ENCODE results near the gene EXO1.
A peak's percentile ranks its signal among the peaks of the same experiment; 100 is the strongest.

Gene EXO1

DNA sequence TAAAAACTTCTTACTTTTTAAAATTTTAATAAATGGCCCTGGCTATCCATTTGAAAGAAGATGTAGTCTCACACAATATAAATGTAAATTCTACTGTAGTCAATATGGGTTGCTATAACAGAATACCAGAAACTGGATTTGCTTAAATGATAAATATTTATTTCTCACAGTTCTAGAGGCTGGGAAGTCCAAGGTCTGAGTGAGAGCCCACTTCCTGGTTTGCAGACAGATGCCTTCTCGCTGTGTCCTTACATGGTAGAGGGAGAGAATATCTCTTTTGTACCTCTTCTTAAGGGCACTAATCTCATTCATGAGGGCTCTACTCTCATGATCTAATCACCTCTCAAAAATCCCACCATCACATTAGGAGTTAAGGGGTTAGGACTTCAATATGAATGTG, 35.2 kb downstream of the EXO1 start:
- no peak overlapping the region for H3K4me3 Mint-ChIP-seq
- no peak overlapping the region for H3K27ac Mint-ChIP-seq
- no peaks in the 10 kb centered on the region for H3K36me3 Mint-ChIP-seq (ENCODE audit: low read depth)
- intact Hi-C loops (cut with micrococcal nuclease), result no loop called here
- H3K4me1 Mint-ChIP-seq (ENCODE audit: low read depth), result no peaks in the 10 kb centered on the region
- H3K9me3 Mint-ChIP-seq, result no peaks in the 10 kb centered on the region
- H3K27me3 Mint-ChIP-seq, result no peaks in the 10 kb centered on the region

DNA sequence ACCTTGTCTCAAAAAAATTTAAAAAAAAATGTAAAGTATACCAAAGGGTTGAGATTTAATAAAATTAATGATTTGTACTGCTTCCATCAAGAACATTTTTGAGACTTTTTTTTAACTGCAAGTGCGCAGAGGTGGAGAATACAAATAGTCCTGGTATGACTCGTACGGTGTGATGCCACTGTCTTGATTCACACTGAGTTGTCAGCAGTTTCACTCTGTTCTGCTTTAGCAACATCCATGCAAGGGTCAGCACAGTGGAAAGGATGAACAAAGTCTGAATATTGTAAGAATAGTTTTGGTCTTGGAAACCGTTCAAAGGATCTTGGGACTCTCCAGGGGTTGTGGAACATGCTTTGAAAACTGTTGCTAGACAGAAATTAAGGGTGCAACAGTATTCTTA, 40.2 kb downstream of the EXO1 start:
- no peak overlapping the region for H3K4me3 Mint-ChIP-seq
- intact Hi-C loops (cut with micrococcal nuclease), result no loop called here
- no peaks in the 10 kb centered on the region for H3K36me3 Mint-ChIP-seq (ENCODE audit: low read depth)
- peaks cover 10% of the 10 kb centered on the region for H3K4me1 Mint-ChIP-seq (ENCODE audit: low read depth)
- no peaks in the 10 kb centered on the region for H3K27me3 Mint-ChIP-seq
- no peaks in the 10 kb centered on the region for H3K9me3 Mint-ChIP-seq
- no peak overlapping the region for H3K27ac Mint-ChIP-seq

DNA sequence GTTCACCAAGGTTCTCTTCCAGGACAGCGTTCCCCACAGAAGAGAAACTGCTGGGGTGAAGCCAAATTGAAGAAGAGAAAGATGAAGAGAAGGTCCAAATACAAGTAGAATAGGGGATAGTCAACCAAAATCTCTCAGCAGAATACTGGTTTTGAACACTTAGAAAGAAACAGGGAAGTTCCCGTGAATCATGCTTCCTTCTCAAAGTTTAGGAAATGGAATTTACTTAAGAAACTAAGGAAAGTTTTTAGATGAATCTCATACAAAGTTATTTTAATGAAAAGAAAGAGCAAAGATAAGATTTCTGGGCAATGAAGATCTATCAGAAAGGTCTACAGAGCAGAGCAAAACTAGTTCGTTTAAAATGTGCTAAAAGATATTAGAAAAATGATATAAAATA, 43.3 kb downstream of the EXO1 start:
- Mint-ChIP-seq H3K27ac (no peak overlapping the region), H3K27me3 (no peaks in the 10 kb centered on the region), H3K4me3 (no peak overlapping the region), H3K36me3 (ENCODE audit: low read depth) (no peaks in the 10 kb centered on the region), H3K4me1 (ENCODE audit: low read depth) (peaks cover 10% of the 10 kb centered on the region), H3K9me3 (no peaks in the 10 kb centered on the region)
- intact Hi-C loops (cut with micrococcal nuclease), result no loop called here

DNA sequence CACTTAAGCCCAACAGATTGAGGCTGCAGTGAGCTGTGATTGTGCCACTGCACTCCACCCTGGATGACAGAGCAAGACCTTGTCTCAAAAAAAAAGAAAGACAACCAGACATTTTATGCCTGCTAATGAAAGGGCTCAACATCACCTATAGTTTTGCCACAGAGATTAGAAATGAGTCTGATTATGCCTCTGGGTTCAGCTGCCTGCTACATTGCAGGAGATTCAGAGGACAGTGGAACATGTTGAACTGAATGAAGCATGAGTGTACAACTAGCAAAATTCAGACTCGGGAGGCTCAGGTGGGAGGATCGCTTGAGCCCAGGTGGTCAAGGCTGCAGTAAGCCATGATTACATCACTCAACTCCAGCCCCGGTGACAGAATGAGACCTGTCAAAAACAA, 46.0 kb downstream of the EXO1 start:
- H3K27ac Mint-ChIP-seq, result no peak overlapping the region

DNA sequence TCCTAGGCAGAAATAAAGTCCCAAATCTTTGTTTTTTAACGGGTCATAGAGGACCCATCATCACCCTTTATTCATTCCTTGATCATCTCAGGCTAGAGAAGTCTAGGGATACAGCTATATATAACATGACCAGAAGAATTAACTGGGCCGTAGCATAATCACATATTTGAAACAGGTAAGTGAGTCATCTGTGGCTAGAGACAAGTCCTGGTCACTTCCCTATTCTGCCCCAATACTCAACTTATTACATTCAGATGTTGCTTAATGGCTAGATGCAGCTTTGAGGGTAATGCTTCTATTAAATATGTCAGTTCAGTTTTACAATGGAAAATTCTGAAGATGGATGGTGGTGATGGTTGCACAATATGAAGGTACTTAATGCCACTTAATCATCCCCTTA, 47.0 kb downstream of the EXO1 start:
- Mint-ChIP-seq H3K36me3 (ENCODE audit: low read depth) (no peaks in the 10 kb centered on the region), H3K9me3 (no peaks in the 10 kb centered on the region), H3K4me3 (no peak overlapping the region), H3K27ac (no peak overlapping the region), H3K27me3 (no peaks in the 10 kb centered on the region), H3K4me1 (ENCODE audit: low read depth) (peaks cover 24% of the 10 kb centered on the region)
- intact Hi-C loops (cut with micrococcal nuclease), result no loop called here

More for the DNA sequence above, 46.0 kb downstream of the EXO1 start:
- no peaks in the 10 kb centered on the region for H3K9me3 Mint-ChIP-seq
- H3K36me3 Mint-ChIP-seq (ENCODE audit: low read depth), result no peaks in the 10 kb centered on the region
- peaks cover 22% of the 10 kb centered on the region for H3K4me1 Mint-ChIP-seq (ENCODE audit: low read depth)
- H3K4me3 Mint-ChIP-seq, result no peak overlapping the region
- intact Hi-C loops (cut with micrococcal nuclease), result no loop called here
- no peaks in the 10 kb centered on the region for H3K27me3 Mint-ChIP-seq

DNA sequence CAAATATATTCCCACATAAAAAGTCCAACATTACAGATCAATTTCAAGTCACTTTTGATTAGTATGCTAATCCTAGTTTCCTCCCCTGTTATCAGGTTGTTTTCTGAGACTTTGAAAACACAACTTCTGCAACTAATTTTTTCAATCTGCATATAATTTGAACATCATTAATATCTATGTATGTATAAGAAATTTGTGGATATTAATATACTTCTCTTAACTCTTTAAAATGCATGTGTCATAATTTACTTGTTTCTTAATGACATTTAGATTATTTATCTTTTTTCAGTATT, 48.6 kb downstream of the EXO1 start:
- Mint-ChIP-seq H3K27me3 (no peaks in the 10 kb centered on the region), H3K4me3 (no peak overlapping the region), H3K27ac (no peak overlapping the region), H3K36me3 (ENCODE audit: low read depth) (no peaks in the 10 kb centered on the region), H3K9me3 (no peaks in the 10 kb centered on the region), H3K4me1 (ENCODE audit: low read depth) (peaks cover 14% of the 10 kb centered on the region)
- intact Hi-C loops (cut with micrococcal nuclease), result loop anchor here (1.0 kb wide), 2 partner anchors 90 to 121 kb away; no protein-coding TSS in a partner anchor

DNA sequence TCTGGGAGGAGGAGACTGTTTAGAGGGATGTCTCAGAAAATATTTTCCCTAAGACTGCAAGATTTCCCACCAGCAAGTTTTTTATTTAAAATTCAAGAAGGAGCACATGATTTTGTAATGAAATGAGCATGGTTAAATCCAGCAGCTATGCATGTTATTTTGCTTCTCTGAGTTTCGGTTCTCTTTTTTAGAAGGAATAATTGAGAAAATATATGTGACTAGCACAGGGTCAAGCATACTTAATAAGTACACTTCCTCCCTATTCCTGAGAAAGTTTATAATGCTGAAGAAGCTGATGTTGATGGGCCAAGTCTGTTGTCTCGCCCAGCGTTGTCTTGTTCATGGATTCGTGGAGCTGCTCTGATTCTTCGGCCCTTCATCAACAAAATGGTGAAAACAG, 51.2 kb downstream of the EXO1 start:
- H3K27ac Mint-ChIP-seq, result peak overlapping the region; percentile 82
- peak overlapping the region; percentile 24 for H3K4me3 Mint-ChIP-seq
- intact Hi-C loops (cut with micrococcal nuclease), result no loop called here
- no peaks in the 10 kb centered on the region for H3K9me3 Mint-ChIP-seq
- H3K4me1 Mint-ChIP-seq (ENCODE audit: low read depth), result peaks cover 22% of the 10 kb centered on the region
- no peaks in the 10 kb centered on the region for H3K36me3 Mint-ChIP-seq (ENCODE audit: low read depth)
- H3K27me3 Mint-ChIP-seq, result no peaks in the 10 kb centered on the region

DNA sequence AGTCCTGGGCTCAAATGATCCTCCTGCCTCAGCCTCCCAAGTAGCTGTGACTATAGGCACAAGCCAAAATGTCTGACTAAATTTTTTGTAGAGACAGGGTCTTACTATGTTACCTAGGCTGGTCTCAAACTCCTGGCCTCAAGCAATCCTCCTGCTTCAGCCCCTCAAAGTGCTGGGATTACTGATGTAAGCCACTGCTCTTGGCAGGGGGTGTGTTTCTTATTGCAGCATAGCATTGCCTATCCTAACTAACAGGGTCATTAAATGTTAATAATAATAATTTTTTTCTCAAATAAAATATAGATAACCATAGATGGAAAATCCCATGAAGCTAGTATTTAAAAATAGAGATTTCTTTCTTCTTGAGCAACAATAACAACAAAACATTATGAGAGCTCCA, 52.4 kb downstream of the EXO1 start:
- no peaks in the 10 kb centered on the region for H3K27me3 Mint-ChIP-seq
- intact Hi-C loops (cut with micrococcal nuclease), result no loop called here
- H3K27ac Mint-ChIP-seq, result no peak overlapping the region
- no peaks in the 10 kb centered on the region for H3K9me3 Mint-ChIP-seq
- H3K4me1 Mint-ChIP-seq (ENCODE audit: low read depth), result peaks cover 22% of the 10 kb centered on the region
- H3K4me3 Mint-ChIP-seq, result no peak overlapping the region
- H3K36me3 Mint-ChIP-seq (ENCODE audit: low read depth), result no peaks in the 10 kb centered on the region

DNA sequence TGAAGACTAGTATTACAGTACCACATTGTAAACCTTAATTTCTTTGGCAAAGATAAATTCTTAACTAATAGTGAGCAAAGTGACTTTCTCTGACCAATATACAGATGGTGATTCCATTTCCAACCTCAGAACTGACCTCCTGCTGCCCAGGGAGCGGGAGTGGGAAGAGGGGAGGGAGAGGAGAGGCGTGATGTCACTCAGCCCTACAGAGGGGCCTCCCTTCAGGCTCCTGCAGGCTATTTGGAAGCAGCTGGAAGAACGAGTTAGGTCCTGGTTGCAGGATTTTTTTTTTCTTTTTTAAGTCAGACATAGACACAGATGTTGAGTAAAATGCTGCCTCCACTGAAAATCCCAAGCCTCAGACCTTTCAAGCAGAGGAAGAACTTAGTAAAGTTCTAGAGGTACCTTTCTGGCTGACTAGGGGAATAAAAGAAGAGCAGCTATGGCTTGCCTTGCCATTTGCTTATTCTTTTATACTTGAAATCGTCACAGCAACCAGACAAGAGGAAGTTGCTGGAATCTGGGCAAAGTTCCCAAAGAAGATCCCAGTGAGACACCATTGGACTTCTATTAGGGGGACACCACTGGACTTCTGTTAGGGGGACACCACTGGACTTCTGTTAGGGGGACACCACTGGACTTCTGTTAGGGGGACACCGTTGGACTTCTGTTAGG, 54.5 kb downstream of the EXO1 start:
- Mint-ChIP-seq H3K27ac (no peak overlapping the region), H3K36me3 (ENCODE audit: low read depth) (no peaks in the 10 kb centered on the region), H3K9me3 (no peaks in the 10 kb centered on the region), H3K4me1 (ENCODE audit: low read depth) (peaks cover 28% of the 10 kb centered on the region), H3K27me3 (no peaks in the 10 kb centered on the region), H3K4me3 (no peak overlapping the region)
- intact Hi-C loops (cut with micrococcal nuclease), result no loop called here

DNA sequence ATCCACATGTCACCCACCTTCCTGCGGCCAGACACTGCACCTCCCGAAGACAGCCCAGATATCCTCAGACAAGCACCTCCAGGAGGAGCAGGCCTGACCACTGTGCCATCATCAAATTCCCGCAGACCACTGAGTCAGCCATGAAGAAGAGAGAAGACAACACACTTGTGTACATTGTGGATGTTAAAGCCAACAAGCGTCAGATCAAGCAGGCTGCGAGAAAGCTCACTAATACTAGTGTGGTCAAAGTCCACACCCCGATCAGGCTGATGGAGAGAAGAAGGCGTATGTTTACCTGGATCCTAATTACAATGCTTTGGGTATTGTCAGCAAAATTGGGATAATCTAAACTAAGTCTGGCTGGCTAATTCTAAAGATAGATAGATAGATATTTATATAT, 68.2 kb downstream of the EXO1 start:
- H3K4me1 Mint-ChIP-seq (ENCODE audit: low read depth), result peaks cover 5% of the 10 kb centered on the region
- intact Hi-C loops (cut with micrococcal nuclease), result no loop called here
- no peaks in the 10 kb centered on the region for H3K9me3 Mint-ChIP-seq
- H3K27me3 Mint-ChIP-seq, result no peaks in the 10 kb centered on the region
- no peak overlapping the region for H3K27ac Mint-ChIP-seq
- no peaks in the 10 kb centered on the region for H3K36me3 Mint-ChIP-seq (ENCODE audit: low read depth)
- no peak overlapping the region for H3K4me3 Mint-ChIP-seq

DNA sequence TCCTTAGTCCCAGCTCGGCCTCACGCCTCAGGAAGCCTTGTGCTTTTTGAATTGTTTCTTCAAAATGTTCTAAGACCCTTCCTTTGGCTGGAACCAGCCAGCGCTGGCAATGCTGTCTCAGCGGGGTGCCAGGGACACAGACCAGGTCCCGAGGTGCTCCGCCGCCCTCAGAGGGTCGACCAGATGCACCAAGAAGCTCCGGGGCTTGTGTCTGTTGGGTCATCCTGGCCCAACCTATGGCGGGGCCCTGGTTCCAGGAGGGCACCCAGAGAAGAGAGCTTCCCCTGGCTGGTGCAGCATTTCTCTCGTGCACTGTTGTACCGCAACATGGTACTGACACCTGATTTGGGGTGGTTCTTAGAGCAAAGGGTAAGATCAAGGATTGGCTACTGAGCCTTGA, 69.5 kb downstream of the EXO1 start:
- Mint-ChIP-seq H3K36me3 (ENCODE audit: low read depth) (no peaks in the 10 kb centered on the region), H3K9me3 (no peaks in the 10 kb centered on the region), H3K27me3 (no peaks in the 10 kb centered on the region), H3K4me3 (no peak overlapping the region), H3K27ac (no peak overlapping the region), H3K4me1 (ENCODE audit: low read depth) (peaks cover 5% of the 10 kb centered on the region)
- intact Hi-C loops (cut with micrococcal nuclease), result no loop called here

DNA sequence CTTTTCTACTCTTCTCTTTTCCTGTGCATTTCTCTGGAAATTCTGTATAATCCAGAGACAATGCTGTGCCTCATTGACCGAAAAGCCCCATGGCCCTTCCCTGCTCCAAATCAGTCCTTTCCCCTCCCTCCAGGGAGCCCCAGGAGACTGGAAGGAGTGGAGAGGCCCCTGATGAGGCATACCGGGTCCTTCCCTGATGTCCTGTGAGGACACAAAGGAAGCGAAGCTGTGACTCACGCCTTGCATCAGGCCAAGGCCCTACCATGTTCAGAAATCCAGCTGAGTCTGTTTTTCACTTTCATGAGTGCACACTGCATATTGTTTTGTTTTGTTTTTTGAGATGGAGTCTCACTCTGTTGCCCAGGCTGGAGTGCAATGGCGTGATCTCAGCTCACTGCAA, 70.9 kb downstream of the EXO1 start:
- intact Hi-C loops (cut with micrococcal nuclease), result no loop called here
- no peaks in the 10 kb centered on the region for H3K27me3 Mint-ChIP-seq
- H3K27ac Mint-ChIP-seq, result peak overlapping the region; percentile 64
- no peak overlapping the region for H3K4me3 Mint-ChIP-seq
- peaks cover 5% of the 10 kb centered on the region for H3K4me1 Mint-ChIP-seq (ENCODE audit: low read depth)
- no peaks in the 10 kb centered on the region for H3K9me3 Mint-ChIP-seq
- no peaks in the 10 kb centered on the region for H3K36me3 Mint-ChIP-seq (ENCODE audit: low read depth)

DNA sequence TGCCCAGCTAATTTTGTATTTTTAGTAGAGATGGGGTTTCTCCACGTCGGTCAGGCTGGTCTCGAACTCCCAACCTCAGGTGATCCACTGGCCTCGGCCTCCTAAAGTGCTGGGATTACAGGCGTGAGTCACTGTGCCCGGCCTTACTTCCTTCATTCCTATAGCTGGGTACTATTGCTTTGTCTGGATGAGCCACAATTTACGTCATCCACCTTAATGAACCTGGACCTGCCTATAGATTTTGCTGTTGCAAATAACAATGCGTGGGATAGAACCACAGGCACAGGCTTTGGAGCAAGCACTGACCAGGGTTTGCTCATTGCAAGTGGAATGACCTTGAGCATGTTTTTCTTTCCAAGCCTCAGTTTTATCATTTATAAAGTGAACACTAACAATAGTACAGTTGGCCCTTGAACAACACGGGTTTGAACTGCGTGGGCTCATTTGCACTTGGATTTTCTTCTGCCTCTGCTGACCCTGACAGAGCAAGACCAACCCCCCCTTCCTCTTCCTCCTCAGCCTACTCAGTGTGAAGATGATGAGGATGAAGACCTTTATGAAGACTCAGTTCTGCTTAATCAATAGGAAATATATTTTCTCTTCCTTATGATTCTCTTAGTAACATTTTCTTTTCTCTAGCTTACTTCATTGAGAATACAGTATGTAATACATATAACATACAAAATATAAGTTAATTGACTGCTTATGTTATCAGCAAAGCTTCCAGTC, 76.2 kb downstream of the EXO1 start:
- Mint-ChIP-seq H3K4me1 (ENCODE audit: low read depth) (peaks cover 5% of the 10 kb centered on the region), H3K4me3 (no peak overlapping the region), H3K27ac (no peak overlapping the region), H3K9me3 (no peaks in the 10 kb centered on the region), H3K36me3 (ENCODE audit: low read depth) (no peaks in the 10 kb centered on the region), H3K27me3 (peaks cover 3% of the 10 kb centered on the region)
- intact Hi-C loops (cut with micrococcal nuclease), result no loop called here

DNA sequence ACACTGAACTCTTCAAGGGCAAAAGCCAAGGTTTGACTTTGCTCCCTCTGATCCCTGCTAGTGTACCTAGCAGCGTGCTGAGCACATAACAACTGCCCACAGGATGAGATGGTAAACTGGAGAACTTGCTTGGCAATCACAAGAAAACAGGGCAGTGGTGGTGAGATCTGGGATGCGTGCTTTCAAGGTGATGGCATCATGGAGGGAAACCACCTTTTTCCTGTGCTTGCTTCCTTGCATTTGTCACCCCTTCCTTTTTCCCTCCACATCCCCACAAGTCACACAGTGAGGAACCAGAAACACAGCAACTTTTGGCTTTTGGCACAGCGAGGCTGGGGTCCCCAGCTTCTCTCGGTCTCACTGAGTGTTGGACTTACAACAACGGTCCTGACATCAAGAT, 78.1 kb downstream of the EXO1 start:
- no peak overlapping the region for H3K27ac Mint-ChIP-seq
- peaks cover 3% of the 10 kb centered on the region for H3K27me3 Mint-ChIP-seq
- no peaks in the 10 kb centered on the region for H3K36me3 Mint-ChIP-seq (ENCODE audit: low read depth)
- intact Hi-C loops (cut with micrococcal nuclease), result no loop called here
- no peak overlapping the region for H3K4me3 Mint-ChIP-seq
- peaks cover 5% of the 10 kb centered on the region for H3K4me1 Mint-ChIP-seq (ENCODE audit: low read depth)
- no peaks in the 10 kb centered on the region for H3K9me3 Mint-ChIP-seq

DNA sequence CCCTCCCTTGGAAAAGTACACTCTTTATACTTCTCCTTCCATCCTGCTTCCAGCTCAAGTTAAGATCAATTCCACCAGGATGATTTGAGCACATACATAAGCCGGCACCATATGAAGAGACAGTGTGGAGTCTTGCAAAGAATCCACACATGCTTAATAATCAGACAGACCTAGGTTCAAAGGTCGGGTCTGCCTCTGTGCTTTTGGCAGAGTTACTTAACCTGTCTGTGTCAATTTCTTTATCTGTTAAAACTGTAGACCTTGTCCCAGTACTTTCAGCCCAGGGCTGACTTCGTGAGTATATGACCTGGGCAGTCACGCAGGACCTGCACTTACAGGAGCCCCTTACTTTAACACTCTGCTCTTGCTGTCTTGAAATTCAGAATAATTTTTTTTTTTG, 79.3 kb downstream of the EXO1 start:
- intact Hi-C loops (cut with micrococcal nuclease), result no loop called here
- no peak overlapping the region for H3K4me3 Mint-ChIP-seq
- no peak overlapping the region for H3K27ac Mint-ChIP-seq
- peaks cover 5% of the 10 kb centered on the region for H3K4me1 Mint-ChIP-seq (ENCODE audit: low read depth)
- H3K9me3 Mint-ChIP-seq, result no peaks in the 10 kb centered on the region
- H3K27me3 Mint-ChIP-seq, result peaks cover 7% of the 10 kb centered on the region
- H3K36me3 Mint-ChIP-seq (ENCODE audit: low read depth), result no peaks in the 10 kb centered on the region

Measured in dendritic cell treated with granulocyte-macrophage colony-stimulating factor and Interleukin-4, amounts not matched to agents 40 ng/mL and 50 ng/mL, for 4 days (primary cell).